Stimulated activated naive B cell treated with anti-CD40 and anti-IgM and Interleukin-4, amounts not matched to agents 10 μg/mL and 1 μg/mL and 100 μg/mL, for 72 hours (primary cell): ENCODE measurements around the gene PARVG.

ENCODE experiments used
- ATAC-seq, 2 donors: fragments of 150-1000 bp; cut with Tn5 transposase; replicated peaks; 2 replicates each; pipeline ENCODE4 v1.10.0; 2021; ENCODE audit warnings: moderate library complexity in 1 of 2
- DNase-seq: peaks from one replicate; pipeline ENCODE4 v3.0.0; 2021
- H3K27ac Mint-ChIP-seq: one replicate; pipeline ENCODE4 v1.8.0; 2022; ENCODE audit warnings: mild to moderate bottlenecking, mixed read lengths
- H3K27me3 Mint-ChIP-seq, 2 donors: one replicate each; pipeline ENCODE4 v1.8.0; 2022; ENCODE audit warnings: mixed read lengths in 2 of 2
- H3K36me3 Mint-ChIP-seq, 2 donors: one replicate each; pipeline ENCODE4 v1.8.0; 2022; ENCODE audit warnings: mixed read lengths in 2 of 2, mild to moderate bottlenecking in 1 of 2
- H3K4me1 Mint-ChIP-seq, 2 donors: one replicate each; pipeline ENCODE4 v1.8.0; 2022; ENCODE audit warnings: mixed read lengths in 2 of 2, mild to moderate bottlenecking in 1 of 2
- H3K4me3 Mint-ChIP-seq, 2 donors: one replicate each; pipeline ENCODE4 v1.8.0; 2022; ENCODE audit warnings: mild to moderate bottlenecking in 2 of 2, mixed read lengths in 2 of 2, moderate library complexity in 1 of 2
- H3K9me3 Mint-ChIP-seq, 2 donors: one replicate each; pipeline ENCODE4 v1.8.0; 2022; ENCODE audit warnings: mixed read lengths in 2 of 2, mild to moderate bottlenecking in 1 of 2

The PARVG gene

GRCh38 chr22:44247346-44247745, 66.6 kb downstream of the PARVG start:
- Mint-ChIP-seq H3K27ac (no peak overlapping the region), H3K9me3 (peaks cover 6 to 9% of the 10 kb centered on the region in 2 donors), H3K4me3 (no peak overlapping the region), H3K36me3 (peaks cover 0 to 4% of the 10 kb centered on the region in 2 donors), H3K27me3 (peaks cover 42 to 69% of the 10 kb centered on the region in 2 donors), H3K4me1 (no peaks in the 10 kb centered on the region)
- no peak for ATAC-seq
- DNase-seq = no peak

GRCh38 chr22:44247923-44248892, 67.5 kb downstream of the PARVG start:
- Mint-ChIP-seq H3K9me3 (peaks cover 6 to 9% of the 10 kb centered on the region in 2 donors), H3K4me3 (no peak overlapping the region), H3K27ac (no peak overlapping the region), H3K4me1 (no peaks in the 10 kb centered on the region), H3K36me3 (peaks cover 2 to 4% of the 10 kb centered on the region in 2 donors), H3K27me3 (peaks cover 35 to 63% of the 10 kb centered on the region in 2 donors)
- DNase-seq (no peak), ATAC-seq (no peak)

GRCh38 chr22:44248926-44249325, 68.2 kb downstream of the PARVG start:
- no peak for DNase-seq
- H3K27me3 Mint-ChIP-seq = peaks cover 29 to 58% of the 10 kb centered on the region in 2 donors

GRCh38 chr22:44249376-44250147, 68.8 kb downstream of the PARVG start:
- H3K27ac Mint-ChIP-seq = no peak overlapping the region
- no peak for ATAC-seq
- peaks cover 24 to 52% of the 10 kb centered on the region in 2 donors for H3K27me3 Mint-ChIP-seq
- no peak overlapping the region for H3K4me3 Mint-ChIP-seq
- no peak for DNase-seq
- peaks cover 6 to 9% of the 10 kb centered on the region in 2 donors for H3K9me3 Mint-ChIP-seq
- no peaks in the 10 kb centered on the region for H3K4me1 Mint-ChIP-seq
- H3K36me3 Mint-ChIP-seq = peaks cover 2 to 4% of the 10 kb centered on the region in 2 donors

More at GRCh38 chr22:44248926-44249325, 68.2 kb downstream of the PARVG start:
- Mint-ChIP-seq H3K4me3 (no peak overlapping the region), H3K4me1 (no peaks in the 10 kb centered on the region), H3K9me3 (peaks cover 6 to 9% of the 10 kb centered on the region in 2 donors), H3K27ac (no peak overlapping the region), H3K36me3 (peaks cover 2 to 4% of the 10 kb centered on the region in 2 donors)
- no peak for ATAC-seq

GRCh38 chr22:44254811-44255210, 74.1 kb downstream of the PARVG start:
- H3K27me3 Mint-ChIP-seq = peaks cover 24 to 63% of the 10 kb centered on the region in 2 donors
- H3K4me3 Mint-ChIP-seq = no peak overlapping the region
- H3K9me3 Mint-ChIP-seq = peaks cover 2% of the 10 kb centered on the region in 2 donors
- peaks cover under 1 to 2% of the 10 kb centered on the region in 2 donors for H3K36me3 Mint-ChIP-seq
- H3K4me1 Mint-ChIP-seq = no peaks in the 10 kb centered on the region
- no peak for ATAC-seq
- DNase-seq = no peak
- H3K27ac Mint-ChIP-seq = no peak overlapping the region

- DNase-seq = no peak
- Mint-ChIP-seq H3K36me3 (peaks cover 0 to 2% of the 10 kb centered on the region in 2 donors), H3K27ac (no peak overlapping the region), H3K9me3 (no peaks in the 10 kb centered on the region), H3K4me3 (no peak overlapping the region), H3K27me3 (peaks cover 24 to 54% of the 10 kb centered on the region in 2 donors), H3K4me1 (no peaks in the 10 kb centered on the region)
- ATAC-seq = no peak
Measured at GRCh38 chr22:44256085-44256484, 75.4 kb downstream of the PARVG start.

- no peak overlapping the region for H3K4me3 Mint-ChIP-seq
- H3K27me3 Mint-ChIP-seq = peaks cover 24 to 46% of the 10 kb centered on the region in 2 donors
- ATAC-seq = no peak
- H3K36me3 Mint-ChIP-seq = peaks cover 0 to 2% of the 10 kb centered on the region in 2 donors
- no peak for DNase-seq
- H3K27ac Mint-ChIP-seq = no peak overlapping the region
- no peaks in the 10 kb centered on the region for H3K9me3 Mint-ChIP-seq
- H3K4me1 Mint-ChIP-seq = no peaks in the 10 kb centered on the region
Measured at GRCh38 chr22:44256556-44257485, 76.1 kb downstream of the PARVG start.
